ENCODE measurements around the gene OSM.

OSM gene

DNA sequence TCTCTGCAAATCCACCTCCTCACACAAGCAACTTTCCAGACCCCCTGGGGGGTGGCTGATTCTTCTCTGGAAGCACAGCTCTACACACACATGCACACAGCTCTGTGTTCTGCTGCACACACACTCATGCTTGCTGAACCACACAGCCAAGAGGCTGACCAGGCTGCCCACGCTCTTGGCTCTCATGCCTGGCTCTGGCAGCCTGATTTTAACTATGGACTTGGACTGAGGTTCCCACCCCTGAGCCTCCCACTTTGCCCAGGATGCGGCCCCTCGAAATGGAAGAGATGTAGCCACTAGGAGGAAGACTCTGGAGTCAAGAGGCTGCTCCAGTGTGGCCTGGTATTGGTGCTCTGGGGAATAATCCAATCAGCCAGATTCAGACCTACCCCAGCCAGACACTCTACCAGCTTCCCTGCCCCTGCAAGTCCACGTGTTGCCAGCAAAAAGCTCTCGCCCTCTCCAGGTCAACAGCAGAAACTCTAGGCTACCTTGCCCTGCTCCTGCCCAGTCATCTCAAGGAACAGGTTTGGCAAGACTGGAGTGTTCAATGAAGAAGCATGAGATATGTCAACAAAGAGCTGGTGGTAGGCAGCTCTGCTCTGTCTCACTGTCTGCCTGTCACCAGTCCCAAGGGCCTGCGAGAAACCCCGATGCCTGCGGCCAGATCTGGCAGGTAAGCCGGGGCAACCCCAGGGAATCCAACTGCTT, 31.5 kb upstream of the OSM start:
- DNase-seq, result no peak

GRCh38 chr22:30297276-30297990, 30.8 kb upstream of the OSM start:
- no peak for DNase-seq

DNA sequence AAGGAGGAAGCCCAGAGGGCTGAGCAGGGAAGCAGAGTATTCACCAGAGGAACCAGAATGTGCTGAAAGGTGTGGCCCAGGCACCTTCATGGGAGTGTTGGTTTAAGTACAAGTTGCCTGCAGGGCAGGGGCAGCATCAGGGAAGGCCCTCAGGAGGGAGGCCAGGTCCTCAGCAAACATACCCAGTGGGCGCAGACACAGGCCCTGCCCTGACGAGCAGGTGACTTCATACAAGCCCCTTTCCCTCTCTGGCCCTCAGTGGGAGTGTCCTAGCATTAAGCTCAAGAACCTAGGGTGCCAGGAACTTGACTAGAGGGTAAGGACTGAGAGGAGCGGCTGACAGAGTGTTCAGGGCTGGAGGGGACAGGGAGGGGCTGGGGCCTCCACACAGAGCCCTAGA, 30.2 kb upstream of the OSM start:
- DNase-seq, result no peak

GRCh38 chr22:30296324-30296723, 29.7 kb upstream of the OSM start:
- no peak for DNase-seq

DNA sequence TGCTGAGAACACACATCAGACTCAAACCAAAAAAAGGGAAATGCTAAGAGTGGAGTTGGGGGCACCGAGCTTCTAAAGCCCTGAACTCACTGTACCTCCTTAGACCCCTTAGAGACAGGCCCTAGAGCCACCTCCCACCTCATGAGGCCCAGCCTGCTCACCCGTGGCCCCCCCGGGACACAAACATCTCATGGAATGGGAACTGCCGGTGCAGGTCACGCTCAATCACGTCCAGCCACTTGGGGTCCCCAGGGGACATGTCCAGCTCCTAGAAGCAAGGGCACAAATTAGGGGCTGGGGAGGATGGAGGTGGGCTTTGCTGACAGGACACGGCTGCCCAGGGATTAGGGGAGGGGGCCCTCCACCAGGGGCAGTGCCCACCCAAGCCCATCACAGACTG, 28.9 kb upstream of the OSM start:
- DNase-seq, result no peak

DNA sequence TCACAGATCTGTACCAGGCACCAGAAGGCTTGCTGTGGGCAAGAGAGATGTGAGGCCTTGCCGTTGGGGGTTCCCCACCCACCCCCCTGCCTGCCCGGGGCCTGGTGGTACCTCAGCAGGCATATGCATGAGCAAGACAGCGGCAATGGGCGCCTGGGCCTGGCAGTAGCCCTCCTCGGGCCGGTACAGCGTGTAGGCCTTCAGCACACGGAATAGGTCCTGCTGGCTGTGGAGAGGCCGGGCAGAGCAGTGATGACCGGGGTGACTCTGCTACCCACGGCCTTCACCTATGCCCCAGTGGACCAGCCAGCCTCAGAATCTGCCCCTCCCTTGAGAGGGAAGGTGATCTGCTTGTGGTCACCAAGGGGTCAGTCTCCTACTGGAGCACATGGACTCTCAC, 28.2 kb upstream of the OSM start:
- no peak for DNase-seq

DNA sequence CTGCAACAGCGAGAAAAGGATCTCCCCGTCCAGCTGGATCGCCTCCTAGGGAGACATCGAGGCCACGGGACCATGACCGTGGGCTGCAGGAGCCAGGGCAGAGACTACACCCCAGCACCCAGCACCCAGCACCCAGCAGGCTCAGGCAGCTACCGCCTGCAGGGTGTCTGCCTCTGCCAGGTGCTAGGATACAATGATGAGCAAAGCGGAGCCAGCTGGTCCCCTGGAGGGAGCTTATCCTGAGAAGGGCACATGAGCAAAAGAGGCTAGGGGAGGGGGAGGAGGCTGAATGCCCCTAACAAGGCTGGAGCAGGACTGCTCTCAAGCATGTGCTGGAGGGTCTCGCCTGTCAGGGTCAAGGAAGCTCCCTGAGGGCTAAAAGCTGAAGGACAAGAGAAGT, 27.4 kb upstream of the OSM start:
- DNase-seq, result no peak

- no peak for DNase-seq
Measured at GRCh38 chr22:30293026-30293425, 26.4 kb upstream of the OSM start.

GRCh38 chr22:30292069-30292970, 25.7 kb upstream of the OSM start:
- no peak for DNase-seq

DNA sequence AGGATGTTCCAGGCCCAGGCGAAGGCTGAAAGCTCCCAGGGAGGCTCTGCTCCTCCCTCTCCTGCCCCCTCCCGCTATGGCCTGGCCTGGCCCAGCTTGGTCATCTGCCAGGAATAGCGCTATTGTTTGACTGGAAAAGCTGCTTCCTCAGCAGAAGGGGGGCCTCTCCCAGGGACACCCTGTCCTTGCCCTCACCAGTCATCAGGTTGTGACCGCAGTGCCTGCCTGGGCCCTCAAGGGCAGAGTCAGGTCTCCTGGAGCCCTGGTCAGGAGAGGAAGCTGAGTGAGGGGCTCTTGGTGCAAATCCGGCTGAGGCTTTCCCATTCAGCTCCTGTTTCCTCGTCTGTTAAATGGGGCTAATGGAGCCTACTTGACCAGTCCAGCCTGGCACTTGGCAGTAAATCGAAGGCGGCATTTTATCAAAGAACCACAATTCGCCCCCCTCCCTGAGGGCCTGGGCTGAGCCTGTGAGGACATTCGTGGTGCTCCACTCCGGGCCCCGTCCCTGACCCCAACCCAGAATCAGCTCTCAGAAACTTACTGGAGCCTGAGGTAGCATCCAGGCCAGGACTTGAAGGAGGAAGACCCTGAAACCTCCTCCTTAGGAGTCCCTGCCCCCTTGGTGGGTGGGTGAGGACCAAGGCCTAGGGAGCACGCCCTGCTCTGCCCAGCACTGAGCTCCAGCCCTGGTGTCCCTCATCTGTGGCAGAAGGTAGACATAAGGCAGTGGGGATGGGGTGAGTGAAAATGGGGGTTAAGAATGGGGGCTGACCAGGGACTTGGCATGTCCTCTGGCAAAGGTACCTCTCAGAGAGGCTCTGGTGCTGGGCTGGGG, 24.6 kb upstream of the OSM start:
- no peak for DNase-seq

DNA sequence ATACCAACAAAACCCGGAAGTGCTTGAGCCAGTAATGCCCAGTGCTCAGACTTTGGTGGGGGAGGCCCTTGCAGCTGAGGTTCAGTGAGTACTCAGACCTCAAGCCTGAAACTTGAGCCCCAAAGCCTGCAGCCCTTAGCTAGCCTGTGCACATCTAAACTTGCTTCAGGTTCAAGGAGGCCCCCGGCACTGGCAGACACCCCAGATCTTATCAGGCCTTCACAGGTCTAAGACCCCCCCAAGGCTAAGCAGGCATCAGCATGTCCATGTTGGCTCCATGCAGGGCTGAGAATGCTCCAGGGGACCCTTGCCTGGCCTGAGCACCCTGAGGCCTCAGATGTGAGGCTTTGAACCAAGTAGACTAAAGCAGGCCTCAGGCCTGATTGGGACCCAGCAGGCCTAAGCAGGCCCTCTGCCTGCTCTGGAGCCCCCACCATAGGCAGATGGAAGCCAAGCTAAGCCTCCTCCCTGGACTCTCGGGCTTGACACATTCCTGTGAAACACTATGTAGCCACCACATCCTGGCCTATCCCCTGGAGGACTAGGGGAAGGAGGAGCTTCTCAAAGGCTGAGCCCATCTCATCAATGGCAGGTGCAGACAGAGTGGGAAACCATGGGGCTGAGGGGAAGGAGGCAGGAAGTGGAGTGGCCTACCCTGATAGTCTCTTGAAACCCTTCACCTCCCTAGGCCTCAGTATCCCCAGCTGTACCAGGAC, 23.8 kb upstream of the OSM start:
- peak; percentile 51 for DNase-seq

GRCh38 chr22:30289980-30290313, 23.3 kb upstream of the OSM start:
- DNase-seq, result no peak

- DNase-seq, result peak; percentile 98
Measured at GRCh38 chr22:30289141-30289979, 22.7 kb upstream of the OSM start, which contains the start of gene CASTOR1. Gene CASTOR1 (minus strand): TSS chr22:30289505. CDS start chr22:30289497, 8 bp downstream.

DNA sequence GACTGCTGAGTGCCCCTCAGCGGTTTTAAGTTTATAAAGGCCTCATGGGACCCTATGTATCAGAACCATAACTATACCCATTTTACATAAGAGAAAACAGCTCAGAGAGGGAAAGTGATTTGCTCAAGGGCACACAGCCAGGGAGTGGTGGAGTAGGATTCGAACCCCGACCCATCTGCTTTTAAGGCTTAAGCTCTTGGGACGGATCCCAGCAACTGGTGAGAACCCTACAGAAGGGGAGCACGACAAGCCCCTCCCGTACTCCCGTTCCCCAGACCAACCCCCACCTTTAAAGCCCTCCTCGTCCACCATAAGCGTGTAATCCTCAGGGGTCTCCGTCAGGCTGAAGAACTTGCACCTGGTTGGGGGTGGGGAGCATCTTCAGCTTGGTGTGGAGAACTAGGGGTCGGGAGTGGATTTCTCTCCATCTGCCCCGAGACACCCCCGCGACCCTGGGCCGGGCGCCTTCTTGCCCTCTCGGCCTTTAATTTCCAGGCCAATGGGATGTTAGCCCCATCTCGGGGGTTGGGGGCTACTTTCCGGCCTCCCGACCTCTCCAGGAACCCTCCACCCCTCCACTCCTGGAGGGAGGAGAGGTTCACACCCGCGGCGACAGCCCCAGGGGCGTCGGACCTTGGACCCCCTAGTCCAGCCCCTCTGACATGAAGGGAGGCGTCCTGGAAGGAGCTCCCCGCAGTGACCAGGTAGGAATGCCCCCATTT, 21.9 kb upstream of the OSM start:
- DNase-seq, result no peak

GRCh38 chr22:30287648-30288418, 21.2 kb upstream of the OSM start:
- peak; percentile 88 for DNase-seq

GRCh38 chr22:30286813-30287647, 20.4 kb upstream of the OSM start:
- DNase-seq, result peak; percentile 25

DNA sequence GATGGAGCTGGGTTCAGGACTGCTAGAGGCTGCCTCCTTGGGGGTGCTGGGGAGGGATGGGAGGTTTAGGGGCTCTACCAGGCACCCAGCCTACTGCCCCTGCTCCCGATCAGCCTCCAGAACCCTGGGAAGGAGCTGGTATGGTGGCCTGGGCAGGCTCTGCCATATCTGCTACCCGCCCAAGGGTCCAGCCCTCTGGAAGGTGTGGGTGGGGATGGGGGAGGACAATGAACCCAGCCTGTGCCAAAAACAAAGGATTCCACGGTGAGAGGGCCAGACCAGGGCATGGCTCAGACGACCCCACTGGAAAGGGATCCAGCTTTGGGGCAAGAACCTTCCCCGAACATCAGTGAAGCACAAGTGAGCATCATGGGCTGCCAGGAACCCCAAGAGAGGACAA, 19.7 kb upstream of the OSM start:
- DNase-seq, result no peak

GRCh38 chr22:30285846-30286200, 19.2 kb upstream of the OSM start:
- no peak for DNase-seq

Measured in fibroblast of skin of abdomen (primary cell).